ENCODE results near the gene TLK1. TPM values are rescaled to one million over a fixed set of nuclear protein-coding genes. Genes with fewer than 3 reads are reported as not detected.

Gene TLK1
- total RNA-seq (2014; rRNA removed; shearing (Covaris generic)): 17.4 and 19.7 TPM in 2 replicates

- DNase-seq (ENCODE audit: low spot score): peak; percentile 49
Measured at GRCh38 chr2:171160119-171160955, at the start of gene TLK1. Gene TLK1 (minus strand): TSS chr2:171160893. CDS start chr2:171160428, 465 bp downstream.

GRCh38 chr2:171210216-171210863, 49.6 kb upstream of the TLK1 start:
- DNase-seq (ENCODE audit: low spot score): no peak

GRCh38 chr2:171208657-171209056, 48.0 kb upstream of the TLK1 start:
- no peak for DNase-seq (ENCODE audit: low spot score)

GRCh38 chr2:171206422-171207115, 45.9 kb upstream of the TLK1 start:
- no peak for DNase-seq (ENCODE audit: low spot score)

- no peak for DNase-seq (ENCODE audit: low spot score)
Measured at GRCh38 chr2:171205551-171205950, 44.9 kb upstream of the TLK1 start.

- DNase-seq (ENCODE audit: low spot score): no peak
Measured at GRCh38 chr2:171201767-171202166, 41.1 kb upstream of the TLK1 start.

GRCh38 chr2:171201271-171201670, 40.6 kb upstream of the TLK1 start:
- no peak for DNase-seq (ENCODE audit: low spot score)

- no peak for DNase-seq (ENCODE audit: low spot score)
Measured at GRCh38 chr2:171200469-171200868, 39.8 kb upstream of the TLK1 start.

GRCh38 chr2:171191021-171191420, 30.3 kb upstream of the TLK1 start:
- no peak for DNase-seq (ENCODE audit: low spot score)

- no peak for DNase-seq (ENCODE audit: low spot score)
Measured at GRCh38 chr2:171187819-171188218, 27.1 kb upstream of the TLK1 start.

- DNase-seq (ENCODE audit: low spot score): no peak
Measured at GRCh38 chr2:171187177-171187576, 26.5 kb upstream of the TLK1 start.

- peak; percentile 50 for DNase-seq (ENCODE audit: low spot score)
Measured at GRCh38 chr2:171185941-171186340, 25.2 kb upstream of the TLK1 start.

- DNase-seq (ENCODE audit: low spot score): no peak
Measured at GRCh38 chr2:171185165-171185818, 24.6 kb upstream of the TLK1 start.

- no peak for DNase-seq (ENCODE audit: low spot score)
Measured at GRCh38 chr2:171181064-171182049, 20.7 kb upstream of the TLK1 start.

- DNase-seq (ENCODE audit: low spot score): no peak
Measured at GRCh38 chr2:171180229-171180930, 19.7 kb upstream of the TLK1 start.

- no peak for DNase-seq (ENCODE audit: low spot score)
Measured at GRCh38 chr2:171178993-171179392, 18.3 kb upstream of the TLK1 start.

GRCh38 chr2:171176516-171176915, 15.8 kb upstream of the TLK1 start:
- DNase-seq (ENCODE audit: low spot score): no peak

- DNase-seq (ENCODE audit: low spot score): no peak
Measured at GRCh38 chr2:171174075-171174474, 13.4 kb upstream of the TLK1 start.

- no peak for DNase-seq (ENCODE audit: low spot score)
Measured at GRCh38 chr2:171173087-171173486, 12.4 kb upstream of the TLK1 start.

- DNase-seq (ENCODE audit: low spot score): no peak
Measured at GRCh38 chr2:171171808-171172207, 11.1 kb upstream of the TLK1 start.

Data from A172 (cell line).